GM23338 (cell line): Measurements from ENCODE around the gene MFSD6L.

Experiments used
- CREB1 ChIP-seq: fragments of 250-450 bp; sonication (Bioruptor Pico); IDR thresholded peaks from 2 replicates; pipeline ENCODE4 v1.5.0; 2020; ENCODE audit warnings: low read depth, mild to moderate bottlenecking, moderate library complexity
- EZH2 ChIP-seq: fragments of 200-600 bp; sonication (generic); IDR thresholded peaks from one replicate; pipeline ENCODE4 v1.8.0; 2017; ENCODE audit warnings: antibody characterized with exemption, mild to moderate bottlenecking, low read depth; ENCODE audit not compliant: unreplicated experiment
- EZH2phosphoT487 ChIP-seq: fragments of 200-600 bp; sonication (generic); IDR thresholded peaks from one replicate; pipeline ENCODE4 v1.8.1; 2018; ENCODE audit warnings: antibody characterized with exemption; ENCODE audit not compliant: unreplicated experiment
- JUNB ChIP-seq: IDR thresholded peaks from one replicate; pipeline ENCODE4 v1.6.1; 2016; ENCODE audit warnings: antibody characterized with exemption; ENCODE audit not compliant: unreplicated experiment
- NANOG ChIP-seq: IDR thresholded peaks from 2 replicates; pipeline ENCODE4 v1.6.1; 2016; ENCODE audit warnings: antibody characterized with exemption, borderline replicate concordance
- POLR2AphosphoS5 ChIP-seq: IDR thresholded peaks from 2 replicates; pipeline ENCODE4 v1.6.1; 2016; ENCODE audit warnings: antibody characterized with exemption, low read depth
- STAT1 ChIP-seq: IDR thresholded peaks from one replicate; pipeline ENCODE4 v1.6.1; 2016; ENCODE audit warnings: antibody characterized with exemption; ENCODE audit not compliant: unreplicated experiment
- ZNF114 ChIP-seq: fragments of 250-450 bp; sonication (Bioruptor Pico); IDR thresholded peaks from 2 replicates; pipeline ENCODE4 v1.5.0; 2020; ENCODE audit warnings: mild to moderate bottlenecking, moderate library complexity
- ZNF331 ChIP-seq: fragments of 250-450 bp; sonication (Bioruptor Pico); IDR thresholded peaks from 2 replicates; pipeline ENCODE4 v1.5.0; 2020; ENCODE audit warnings: low read depth, mild to moderate bottlenecking, moderate library complexity
- TF ChIP-seq, protein P1 (sequence below), 2 experiments: fragments of 200-600 bp in 1 of 2; sonication (generic) in 1 of 2; conservative IDR thresholded peaks; 2 replicates each; pipeline versions ENCODE4 v1.5.1 to v1.6.1; 2016 to 2017; ENCODE audit warnings: antibody characterized with exemption in 2 of 2, low read depth in 2 of 2, mild to moderate bottlenecking in 2 of 2, moderate library complexity in 1 of 2
- TF ChIP-seq, protein P2 (sequence below): IDR thresholded peaks from one replicate; pipeline ENCODE4 v1.6.1; 2018; ENCODE audit warnings: antibody characterized with exemption; ENCODE audit not compliant: unreplicated experiment
- TF ChIP-seq, protein P3 (sequence below): IDR thresholded peaks from 2 replicates; pipeline ENCODE4 v1.6.1; 2016; ENCODE audit warnings: antibody characterized with exemption
- TF ChIP-seq, protein P4 (sequence below): fragments of 250-450 bp; sonication (Bioruptor Pico); IDR thresholded peaks from 2 replicates; pipeline ENCODE4 v1.5.0; 2020; ENCODE audit warnings: mild to moderate bottlenecking, moderate library complexity

DNA sequence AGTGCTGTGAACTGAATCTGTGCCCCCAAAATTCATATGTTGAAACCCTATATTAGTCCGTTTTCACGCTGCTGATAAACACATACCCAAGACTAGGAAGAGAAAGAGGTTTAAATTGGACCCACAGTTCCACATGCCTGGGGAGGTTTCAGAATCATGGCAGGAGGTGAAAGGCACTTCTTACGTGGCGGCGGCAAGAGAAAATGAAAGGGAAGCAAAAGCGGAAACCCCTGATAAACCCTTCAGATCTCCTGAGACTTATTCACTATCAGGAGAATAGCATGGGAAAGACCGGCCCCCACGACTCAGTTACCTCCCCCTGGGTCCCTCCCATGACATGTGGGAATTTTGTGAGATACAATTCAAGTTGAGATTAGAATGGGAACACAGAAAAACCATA is 37.2 kb downstream of the MFSD6L start:
- TF ChIP-seq, protein P1, sequence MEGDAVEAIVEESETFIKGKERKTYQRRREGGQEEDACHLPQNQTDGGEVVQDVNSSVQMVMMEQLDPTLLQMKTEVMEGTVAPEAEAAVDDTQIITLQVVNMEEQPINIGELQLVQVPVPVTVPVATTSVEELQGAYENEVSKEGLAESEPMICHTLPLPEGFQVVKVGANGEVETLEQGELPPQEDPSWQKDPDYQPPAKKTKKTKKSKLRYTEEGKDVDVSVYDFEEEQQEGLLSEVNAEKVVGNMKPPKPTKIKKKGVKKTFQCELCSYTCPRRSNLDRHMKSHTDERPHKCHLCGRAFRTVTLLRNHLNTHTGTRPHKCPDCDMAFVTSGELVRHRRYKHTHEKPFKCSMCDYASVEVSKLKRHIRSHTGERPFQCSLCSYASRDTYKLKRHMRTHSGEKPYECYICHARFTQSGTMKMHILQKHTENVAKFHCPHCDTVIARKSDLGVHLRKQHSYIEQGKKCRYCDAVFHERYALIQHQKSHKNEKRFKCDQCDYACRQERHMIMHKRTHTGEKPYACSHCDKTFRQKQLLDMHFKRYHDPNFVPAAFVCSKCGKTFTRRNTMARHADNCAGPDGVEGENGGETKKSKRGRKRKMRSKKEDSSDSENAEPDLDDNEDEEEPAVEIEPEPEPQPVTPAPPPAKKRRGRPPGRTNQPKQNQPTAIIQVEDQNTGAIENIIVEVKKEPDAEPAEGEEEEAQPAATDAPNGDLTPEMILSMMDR (conservative IDR thresholded peaks at IDR 0.05; ENCODE audit: low read depth in 2 of 2) = no peak
- TF ChIP-seq POLR2AphosphoS5 (no peak), CREB1 (CRISPR knock-in tag) (no peak), EZH2phosphoT487 (no peak), EZH2 (no peak), JUNB (no peak), ZNF114 (CRISPR knock-in tag) (no peak), ZNF331 (CRISPR knock-in tag) (no peak), NANOG (no peak), STAT1 (no peak)
- TF ChIP-seq, protein P2, sequence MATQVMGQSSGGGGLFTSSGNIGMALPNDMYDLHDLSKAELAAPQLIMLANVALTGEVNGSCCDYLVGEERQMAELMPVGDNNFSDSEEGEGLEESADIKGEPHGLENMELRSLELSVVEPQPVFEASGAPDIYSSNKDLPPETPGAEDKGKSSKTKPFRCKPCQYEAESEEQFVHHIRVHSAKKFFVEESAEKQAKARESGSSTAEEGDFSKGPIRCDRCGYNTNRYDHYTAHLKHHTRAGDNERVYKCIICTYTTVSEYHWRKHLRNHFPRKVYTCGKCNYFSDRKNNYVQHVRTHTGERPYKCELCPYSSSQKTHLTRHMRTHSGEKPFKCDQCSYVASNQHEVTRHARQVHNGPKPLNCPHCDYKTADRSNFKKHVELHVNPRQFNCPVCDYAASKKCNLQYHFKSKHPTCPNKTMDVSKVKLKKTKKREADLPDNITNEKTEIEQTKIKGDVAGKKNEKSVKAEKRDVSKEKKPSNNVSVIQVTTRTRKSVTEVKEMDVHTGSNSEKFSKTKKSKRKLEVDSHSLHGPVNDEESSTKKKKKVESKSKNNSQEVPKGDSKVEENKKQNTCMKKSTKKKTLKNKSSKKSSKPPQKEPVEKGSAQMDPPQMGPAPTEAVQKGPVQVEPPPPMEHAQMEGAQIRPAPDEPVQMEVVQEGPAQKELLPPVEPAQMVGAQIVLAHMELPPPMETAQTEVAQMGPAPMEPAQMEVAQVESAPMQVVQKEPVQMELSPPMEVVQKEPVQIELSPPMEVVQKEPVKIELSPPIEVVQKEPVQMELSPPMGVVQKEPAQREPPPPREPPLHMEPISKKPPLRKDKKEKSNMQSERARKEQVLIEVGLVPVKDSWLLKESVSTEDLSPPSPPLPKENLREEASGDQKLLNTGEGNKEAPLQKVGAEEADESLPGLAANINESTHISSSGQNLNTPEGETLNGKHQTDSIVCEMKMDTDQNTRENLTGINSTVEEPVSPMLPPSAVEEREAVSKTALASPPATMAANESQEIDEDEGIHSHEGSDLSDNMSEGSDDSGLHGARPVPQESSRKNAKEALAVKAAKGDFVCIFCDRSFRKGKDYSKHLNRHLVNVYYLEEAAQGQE = no peak
- TF ChIP-seq, protein P3, sequence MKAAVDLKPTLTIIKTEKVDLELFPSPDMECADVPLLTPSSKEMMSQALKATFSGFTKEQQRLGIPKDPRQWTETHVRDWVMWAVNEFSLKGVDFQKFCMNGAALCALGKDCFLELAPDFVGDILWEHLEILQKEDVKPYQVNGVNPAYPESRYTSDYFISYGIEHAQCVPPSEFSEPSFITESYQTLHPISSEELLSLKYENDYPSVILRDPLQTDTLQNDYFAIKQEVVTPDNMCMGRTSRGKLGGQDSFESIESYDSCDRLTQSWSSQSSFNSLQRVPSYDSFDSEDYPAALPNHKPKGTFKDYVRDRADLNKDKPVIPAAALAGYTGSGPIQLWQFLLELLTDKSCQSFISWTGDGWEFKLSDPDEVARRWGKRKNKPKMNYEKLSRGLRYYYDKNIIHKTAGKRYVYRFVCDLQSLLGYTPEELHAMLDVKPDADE = no peak
- TF ChIP-seq, protein P4, sequence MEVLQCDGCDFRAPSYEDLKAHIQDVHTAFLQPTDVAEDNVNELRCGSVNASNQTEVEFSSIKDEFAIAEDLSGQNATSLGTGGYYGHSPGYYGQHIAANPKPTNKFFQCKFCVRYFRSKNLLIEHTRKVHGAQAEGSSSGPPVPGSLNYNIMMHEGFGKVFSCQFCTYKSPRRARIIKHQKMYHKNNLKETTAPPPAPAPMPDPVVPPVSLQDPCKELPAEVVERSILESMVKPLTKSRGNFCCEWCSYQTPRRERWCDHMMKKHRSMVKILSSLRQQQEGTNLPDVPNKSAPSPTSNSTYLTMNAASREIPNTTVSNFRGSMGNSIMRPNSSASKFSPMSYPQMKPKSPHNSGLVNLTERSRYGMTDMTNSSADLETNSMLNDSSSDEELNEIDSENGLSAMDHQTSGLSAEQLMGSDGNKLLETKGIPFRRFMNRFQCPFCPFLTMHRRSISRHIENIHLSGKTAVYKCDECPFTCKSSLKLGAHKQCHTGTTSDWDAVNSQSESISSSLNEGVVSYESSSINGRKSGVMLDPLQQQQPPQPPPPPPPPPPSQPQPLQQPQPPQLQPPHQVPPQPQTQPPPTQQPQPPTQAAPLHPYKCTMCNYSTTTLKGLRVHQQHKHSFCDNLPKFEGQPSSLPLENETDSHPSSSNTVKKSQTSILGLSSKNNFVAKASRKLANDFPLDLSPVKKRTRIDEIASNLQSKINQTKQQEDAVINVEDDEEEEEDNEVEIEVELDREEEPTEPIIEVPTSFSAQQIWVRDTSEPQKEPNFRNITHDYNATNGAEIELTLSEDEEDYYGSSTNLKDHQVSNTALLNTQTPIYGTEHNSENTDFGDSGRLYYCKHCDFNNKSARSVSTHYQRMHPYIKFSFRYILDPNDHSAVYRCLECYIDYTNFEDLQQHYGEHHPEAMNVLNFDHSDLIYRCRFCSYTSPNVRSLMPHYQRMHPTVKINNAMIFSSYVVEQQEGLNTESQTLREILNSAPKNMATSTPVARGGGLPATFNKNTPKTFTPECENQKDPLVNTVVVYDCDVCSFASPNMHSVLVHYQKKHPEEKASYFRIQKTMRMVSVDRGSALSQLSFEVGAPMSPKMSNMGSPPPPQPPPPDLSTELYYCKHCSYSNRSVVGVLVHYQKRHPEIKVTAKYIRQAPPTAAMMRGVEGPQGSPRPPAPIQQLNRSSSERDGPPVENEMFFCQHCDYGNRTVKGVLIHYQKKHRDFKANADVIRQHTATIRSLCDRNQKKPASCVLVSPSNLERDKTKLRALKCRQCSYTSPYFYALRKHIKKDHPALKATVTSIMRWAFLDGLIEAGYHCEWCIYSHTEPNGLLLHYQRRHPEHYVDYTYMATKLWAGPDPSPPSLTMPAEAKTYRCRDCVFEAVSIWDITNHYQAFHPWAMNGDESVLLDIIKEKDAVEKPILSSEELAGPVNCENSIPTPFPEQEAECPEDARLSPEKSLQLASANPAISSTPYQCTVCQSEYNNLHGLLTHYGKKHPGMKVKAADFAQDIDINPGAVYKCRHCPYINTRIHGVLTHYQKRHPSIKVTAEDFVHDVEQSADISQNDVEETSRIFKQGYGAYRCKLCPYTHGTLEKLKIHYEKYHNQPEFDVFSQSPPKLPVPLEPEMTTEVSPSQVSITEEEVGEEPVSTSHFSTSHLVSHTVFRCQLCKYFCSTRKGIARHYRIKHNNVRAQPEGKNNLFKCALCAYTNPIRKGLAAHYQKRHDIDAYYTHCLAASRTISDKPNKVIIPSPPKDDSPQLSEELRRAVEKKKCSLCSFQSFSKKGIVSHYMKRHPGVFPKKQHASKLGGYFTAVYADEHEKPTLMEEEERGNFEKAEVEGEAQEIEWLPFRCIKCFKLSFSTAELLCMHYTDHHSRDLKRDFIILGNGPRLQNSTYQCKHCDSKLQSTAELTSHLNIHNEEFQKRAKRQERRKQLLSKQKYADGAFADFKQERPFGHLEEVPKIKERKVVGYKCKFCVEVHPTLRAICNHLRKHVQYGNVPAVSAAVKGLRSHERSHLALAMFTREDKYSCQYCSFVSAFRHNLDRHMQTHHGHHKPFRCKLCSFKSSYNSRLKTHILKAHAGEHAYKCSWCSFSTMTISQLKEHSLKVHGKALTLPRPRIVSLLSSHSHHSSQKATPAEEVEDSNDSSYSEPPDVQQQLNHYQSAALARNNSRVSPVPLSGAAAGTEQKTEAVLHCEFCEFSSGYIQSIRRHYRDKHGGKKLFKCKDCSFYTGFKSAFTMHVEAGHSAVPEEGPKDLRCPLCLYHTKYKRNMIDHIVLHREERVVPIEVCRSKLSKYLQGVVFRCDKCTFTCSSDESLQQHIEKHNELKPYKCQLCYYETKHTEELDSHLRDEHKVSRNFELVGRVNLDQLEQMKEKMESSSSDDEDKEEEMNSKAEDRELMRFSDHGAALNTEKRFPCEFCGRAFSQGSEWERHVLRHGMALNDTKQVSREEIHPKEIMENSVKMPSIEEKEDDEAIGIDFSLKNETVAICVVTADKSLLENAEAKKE = no peak
